GM18517 (cell line): ENCODE results near the gene ZNF792.
"Not testable (repeated sequence)": the region's sequence is repeated elsewhere in the genome, so short reads cannot be mapped to it uniquely, and the experiment has no call there.

Source experiments
- ATAC-seq: cut with Tn5 transposase; IDR thresholded peaks from one replicate; pipeline ENCODE4 v1.9.1; 2021; ENCODE audit warnings: mild to moderate bottlenecking, moderate library complexity; ENCODE audit not compliant: unreplicated experiment

The ZNF792 gene

DNA sequence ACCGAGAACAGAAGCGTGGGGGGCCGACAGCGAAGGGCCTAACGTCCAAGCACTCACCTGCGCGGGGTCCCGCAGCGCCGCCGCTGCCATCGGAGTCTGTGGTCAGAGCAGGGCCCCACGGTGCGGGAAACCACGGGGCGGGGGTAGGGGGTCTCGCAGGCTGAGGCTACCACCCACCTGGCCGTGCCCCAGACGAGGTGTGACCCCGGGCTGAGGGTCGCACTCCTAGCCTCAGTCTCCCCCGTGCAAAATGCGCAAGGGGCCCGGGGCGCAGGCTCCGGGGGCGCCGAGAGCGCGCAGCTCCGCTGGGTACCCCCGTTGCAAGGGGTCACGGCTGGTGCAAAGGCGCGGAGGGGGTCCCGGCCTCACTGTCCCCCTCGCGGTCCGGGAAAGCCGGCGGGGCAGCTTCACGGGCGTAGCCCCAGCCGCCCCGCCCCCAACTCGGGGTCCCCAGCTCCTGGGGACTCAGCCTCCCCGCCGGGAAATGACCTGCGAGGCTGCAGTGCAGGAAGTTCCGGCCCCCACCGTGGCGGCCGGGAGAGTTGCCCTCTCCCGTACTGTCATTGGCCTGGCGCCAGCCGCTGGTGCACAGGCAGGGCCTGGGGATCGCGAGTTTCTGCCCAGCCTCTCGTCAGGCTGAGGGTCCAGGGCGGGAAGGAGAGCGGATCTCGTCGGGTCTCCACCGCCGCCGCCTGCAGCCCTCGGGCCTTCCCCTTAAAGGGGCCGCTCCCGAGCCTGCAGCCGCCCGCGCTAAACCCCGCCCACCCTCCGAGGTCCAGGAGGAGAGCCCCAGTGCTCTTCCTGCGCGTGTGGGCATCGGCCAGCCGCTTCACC lies at the start of gene ZNF792:
TSS of gene ZNF792 (minus strand) at position 657 of the 834 bp plus-strand sequence. CDS start at position 90, 567 bp downstream.
- no peak for ATAC-seq

DNA sequence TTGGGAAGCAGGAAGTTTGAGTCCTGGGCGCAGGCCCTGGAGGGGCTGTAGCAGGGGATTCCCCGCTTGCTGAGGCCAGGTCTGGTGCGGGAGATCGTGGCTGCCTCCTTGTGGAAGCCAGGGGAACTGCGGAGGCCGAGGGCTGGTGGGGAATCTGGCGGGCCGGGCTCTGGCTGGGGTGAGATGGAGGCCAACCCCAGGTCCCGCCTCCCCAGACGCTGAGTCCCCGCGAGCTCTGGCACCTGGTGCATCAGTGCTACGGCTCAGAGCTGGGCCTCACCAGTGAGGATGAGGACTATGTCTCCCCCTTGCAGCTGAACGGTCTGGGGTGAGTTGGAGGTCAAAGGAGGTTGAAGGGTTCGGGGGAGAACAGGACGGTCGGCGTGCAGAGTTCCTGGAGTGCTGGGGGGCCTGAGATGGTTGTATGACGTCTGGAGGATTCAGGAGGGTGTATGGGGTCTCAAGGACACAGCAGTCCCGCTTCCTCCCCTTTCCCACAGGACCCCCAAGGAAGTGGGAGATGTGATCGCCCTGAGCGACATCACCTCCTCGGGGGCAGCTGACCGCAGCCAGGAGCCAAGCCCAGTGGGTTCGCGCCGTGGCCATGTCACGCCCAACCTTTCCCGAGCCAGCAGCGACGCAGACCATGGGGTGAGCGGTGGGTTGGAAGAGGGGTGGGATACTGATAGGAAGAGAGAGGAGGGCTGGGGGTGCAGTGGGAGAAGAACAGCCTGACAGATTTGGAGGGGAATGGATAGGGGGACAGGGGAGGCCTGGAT lies 49.2 kb upstream of the ZNF792 start:
- no peak for ATAC-seq

DNA sequence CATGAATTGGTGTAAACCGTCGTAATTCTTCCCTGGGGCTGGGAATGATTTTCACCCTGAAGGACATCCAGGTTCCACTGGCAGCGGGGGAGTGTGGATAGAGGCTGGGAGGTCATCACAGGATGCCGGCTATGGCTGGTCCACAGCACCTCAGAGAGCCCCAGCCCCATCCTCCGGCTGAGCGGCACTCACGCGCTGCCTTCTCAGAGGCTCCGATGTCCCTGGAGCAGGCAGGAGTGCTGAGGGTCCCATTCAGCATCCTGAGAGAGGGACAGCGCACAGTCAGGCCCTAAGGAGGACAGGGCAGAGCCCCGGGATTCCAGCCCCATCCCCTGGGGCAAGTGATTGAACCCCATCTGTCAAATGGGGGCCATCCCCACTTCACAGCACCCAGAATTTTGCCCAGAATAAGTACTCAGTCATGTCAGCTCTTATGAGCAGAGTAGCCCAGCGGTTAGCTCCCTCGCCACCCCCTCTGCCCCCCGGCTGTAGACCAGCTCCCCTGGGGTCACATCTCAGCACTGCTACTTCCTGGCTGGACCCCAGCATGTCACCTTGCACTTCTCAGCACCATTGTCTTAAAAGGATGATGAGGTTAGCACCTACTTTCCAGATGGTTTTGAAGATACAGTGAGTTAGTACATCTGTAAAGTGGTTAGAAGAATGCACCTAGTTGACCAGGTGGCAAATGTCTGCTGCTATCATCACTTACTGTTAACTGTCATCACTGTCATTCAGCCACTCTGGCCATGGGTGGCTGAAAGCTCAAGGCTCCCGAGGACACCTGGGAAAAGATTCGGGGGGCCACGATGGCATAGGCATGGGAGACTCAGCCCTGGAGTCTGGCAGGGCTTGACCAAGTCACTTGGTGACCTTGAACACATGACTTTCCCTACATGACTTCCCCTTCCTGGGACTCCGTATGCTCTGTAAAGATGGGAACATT lies 48.0 kb upstream of the ZNF792 start:
- no peak for ATAC-seq

DNA sequence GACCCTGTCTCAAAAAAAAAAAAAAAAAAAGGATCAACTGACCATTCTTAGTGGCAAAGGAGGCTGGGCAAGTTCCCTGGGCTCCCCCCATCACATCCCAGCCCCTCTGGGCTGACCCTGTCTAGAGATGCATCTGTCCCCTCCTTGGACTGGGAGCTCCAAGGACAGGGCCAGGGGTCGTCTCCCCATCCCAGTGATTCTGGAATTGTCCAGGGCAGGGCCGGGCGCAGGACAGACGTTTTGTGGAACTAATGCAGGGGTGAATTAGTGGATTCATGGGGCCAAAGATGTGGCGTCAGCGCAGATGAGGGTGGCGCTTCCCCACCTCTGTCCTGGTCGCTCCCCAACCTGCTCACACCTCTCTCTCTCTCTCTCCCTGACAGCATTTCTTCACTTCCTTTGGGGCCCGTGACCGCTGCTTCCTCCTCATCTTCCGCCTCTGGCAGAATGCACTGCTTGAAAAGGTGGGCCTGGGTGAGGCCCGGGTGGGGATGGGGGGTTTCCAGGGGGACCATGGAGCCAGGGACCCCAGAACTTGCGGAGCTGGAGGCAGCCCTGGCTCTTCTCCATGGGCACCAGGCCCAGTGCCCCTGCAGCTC lies 47.2 kb upstream of the ZNF792 start:
- no peak for ATAC-seq

DNA sequence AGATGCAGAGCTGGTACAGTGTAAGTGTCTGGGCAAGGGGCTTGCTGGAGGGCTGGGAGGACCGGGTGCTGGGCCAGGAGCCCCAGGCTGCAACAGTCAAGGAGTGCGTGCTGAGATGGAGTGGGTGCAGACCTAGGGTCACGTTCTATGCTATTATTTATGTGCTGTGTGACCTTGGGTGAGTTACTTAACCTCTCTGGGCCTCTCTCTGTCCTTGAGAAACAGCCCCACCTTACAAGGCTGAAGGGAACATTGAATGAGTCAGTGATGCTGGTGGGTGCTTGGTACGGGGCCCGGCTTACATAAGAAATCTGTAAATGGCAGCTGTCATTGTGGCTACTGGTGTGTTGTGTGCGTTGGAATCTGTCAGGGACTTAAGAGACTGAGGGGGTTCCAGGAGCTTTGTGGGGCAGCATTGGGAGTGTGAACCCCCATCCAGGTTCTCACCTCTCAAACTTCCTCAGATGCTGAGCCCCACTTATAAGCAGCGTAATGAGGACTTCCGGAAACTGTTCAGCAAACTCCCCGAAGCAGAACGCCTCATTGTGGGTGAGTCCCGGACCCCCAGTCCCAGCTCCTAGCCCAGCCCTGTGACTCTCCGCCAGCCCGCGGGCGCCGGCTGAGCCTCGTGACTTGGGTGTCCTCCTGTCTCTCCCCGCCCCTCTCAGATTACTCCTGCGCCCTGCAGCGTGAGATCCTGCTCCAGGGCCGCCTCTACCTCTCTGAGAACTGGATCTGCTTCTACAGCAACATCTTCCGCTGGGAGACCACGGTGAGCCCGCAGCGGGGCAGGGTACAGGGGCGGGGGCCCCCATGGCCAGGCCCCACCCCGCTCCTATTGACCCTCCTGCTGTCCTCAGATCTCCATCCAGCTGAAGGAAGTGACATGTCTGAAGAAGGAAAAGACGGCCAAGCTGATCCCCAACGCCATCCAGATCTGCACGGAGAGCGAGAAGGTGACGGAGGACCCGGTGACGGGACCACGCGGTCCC lies 45.7 kb upstream of the ZNF792 start:
- ATAC-seq: no peak

DNA sequence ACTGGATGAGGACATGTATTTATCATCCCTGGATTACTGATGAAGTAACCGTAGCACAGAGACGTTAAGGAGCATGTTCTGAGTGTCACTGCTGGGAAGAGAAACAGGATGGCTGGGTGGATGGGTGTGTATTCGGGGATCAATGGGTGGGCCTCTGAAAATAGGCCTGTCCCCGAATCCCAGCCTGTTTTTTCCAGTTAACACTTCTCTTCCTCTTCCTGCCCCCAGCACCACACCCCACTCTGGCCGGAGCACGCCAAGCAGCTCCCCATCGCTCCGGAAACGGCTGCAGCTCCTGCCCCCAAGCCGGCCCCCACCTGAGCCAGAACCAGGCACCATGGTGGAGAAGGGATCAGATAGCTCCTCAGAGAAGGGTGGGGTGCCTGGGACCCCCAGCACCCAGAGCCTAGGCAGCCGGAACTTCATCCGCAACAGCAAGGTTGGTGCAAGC lies 44.9 kb upstream of the ZNF792 start:
- no peak for ATAC-seq

DNA sequence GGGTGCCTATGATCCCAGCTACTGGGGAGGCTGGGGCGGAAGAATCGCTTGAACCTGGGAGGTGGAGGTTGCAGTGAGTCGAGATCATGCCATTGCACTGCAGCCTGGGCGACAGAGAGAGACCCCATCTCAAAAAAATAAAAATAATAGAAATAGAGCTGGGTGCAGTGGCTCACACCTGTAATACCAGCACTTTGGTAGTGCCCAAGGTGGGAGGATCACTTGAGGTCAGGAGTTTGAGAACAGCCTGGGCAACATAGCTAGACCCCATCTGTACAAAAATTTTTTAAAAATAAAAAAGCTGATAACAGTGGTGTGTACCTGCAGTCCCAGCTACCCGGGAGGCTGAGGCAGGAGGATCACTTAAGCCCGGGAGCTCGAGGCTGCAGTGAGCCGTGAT lies 43.4 kb upstream of the ZNF792 start:
- ATAC-seq: not testable (repeated sequence)

DNA sequence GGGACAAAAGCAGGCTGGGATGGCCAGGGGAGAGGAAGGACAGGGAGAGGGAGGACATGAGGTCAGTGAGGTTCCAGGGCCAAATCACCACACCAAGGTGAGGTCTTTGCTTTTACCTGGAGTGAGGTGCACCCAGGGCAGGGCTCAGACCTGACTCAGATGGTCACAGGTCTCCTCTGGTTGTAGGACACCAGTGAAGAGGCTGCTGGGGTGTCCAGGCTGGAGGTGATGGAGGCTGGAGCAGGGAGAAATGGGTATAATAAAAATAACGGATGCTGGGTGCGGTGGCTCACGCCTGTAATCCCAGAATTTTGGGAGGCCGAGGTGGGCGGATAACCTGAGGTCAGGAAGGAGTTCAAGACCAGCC lies 43.0 kb upstream of the ZNF792 start:
- ATAC-seq: no peak

DNA sequence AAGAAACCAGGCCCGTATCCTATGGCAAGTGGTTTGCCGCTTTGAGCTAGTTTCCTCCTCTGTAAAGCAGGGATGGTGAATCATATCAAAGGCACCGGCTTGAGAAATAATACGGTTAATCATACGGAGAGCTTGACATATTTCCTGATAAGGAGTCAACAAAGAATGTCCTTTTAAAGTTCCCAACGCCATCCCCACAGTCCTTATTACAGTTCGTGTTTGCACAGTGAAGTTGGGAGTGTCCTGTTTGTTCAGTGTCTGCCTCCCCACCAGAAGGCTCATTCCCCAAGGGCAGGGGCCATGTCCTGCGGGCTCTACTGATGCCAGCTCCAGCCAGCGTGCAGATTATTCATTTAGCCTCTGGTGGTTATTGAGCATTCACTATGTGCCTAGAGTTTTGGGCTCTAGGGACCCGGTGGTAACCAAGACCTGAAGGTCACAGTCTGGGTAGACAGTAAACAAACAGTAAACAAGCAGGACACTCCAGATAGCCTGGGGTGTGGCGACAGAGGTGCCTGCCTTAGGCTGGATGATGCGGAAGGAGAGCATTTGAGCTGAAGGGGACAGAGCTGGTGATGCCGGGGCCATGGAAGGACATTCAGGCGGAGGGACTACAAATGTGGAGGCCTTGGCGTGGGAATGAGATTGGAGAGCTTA lies 42.4 kb upstream of the ZNF792 start:
- ATAC-seq: no peak

DNA sequence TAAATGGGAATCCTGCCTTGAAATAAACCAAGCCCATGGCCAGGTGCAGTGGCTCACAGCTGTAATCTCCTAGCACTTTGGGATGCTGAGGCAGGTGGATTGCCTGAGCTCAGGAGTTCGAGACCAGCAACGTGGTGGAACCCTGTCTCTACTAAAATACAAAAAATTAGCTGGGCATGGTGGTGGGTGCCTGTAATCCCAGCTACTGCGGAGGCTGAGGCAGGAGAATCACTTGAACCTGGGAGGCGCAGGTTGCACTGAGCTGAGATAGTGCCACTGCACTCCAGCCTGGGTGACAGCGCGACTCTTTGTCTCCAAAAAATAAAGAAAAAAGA lies 41.9 kb upstream of the ZNF792 start:
- not testable (repeated sequence) for ATAC-seq

DNA sequence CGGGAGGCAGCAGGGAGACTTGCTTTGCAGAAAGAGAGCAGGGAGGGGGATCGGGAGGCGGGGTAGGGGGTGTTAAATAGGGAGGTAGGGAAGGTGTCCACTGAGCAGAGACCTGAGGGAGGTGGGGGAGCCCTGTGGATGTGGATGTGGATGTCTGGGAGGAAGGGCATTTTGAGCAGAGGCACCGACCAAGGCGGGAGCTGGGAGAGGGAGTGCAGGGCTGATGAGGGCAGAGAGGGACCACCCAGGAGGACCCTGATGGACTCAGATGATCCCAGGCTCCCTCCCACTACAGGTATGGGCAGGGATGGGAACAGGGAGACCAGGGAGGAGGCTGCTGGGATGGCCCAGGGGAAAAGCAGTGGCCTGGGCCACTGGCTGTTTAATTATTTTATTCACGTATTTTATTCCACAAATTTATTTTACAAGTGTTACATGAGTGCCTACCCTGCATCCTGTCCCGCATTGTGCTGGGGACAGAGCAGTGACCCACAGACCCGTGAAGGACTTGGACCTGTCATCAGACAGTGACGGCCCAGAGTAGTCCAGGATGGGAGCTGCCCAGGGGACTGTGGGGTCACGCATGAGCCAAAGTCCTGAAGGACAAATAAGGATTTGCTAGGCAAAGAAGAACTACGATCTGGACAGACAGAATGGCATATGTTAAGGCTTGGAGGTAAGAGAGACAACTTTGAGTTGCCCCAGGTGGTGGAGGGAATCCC lies 41.4 kb upstream of the ZNF792 start:
- no peak for ATAC-seq

DNA sequence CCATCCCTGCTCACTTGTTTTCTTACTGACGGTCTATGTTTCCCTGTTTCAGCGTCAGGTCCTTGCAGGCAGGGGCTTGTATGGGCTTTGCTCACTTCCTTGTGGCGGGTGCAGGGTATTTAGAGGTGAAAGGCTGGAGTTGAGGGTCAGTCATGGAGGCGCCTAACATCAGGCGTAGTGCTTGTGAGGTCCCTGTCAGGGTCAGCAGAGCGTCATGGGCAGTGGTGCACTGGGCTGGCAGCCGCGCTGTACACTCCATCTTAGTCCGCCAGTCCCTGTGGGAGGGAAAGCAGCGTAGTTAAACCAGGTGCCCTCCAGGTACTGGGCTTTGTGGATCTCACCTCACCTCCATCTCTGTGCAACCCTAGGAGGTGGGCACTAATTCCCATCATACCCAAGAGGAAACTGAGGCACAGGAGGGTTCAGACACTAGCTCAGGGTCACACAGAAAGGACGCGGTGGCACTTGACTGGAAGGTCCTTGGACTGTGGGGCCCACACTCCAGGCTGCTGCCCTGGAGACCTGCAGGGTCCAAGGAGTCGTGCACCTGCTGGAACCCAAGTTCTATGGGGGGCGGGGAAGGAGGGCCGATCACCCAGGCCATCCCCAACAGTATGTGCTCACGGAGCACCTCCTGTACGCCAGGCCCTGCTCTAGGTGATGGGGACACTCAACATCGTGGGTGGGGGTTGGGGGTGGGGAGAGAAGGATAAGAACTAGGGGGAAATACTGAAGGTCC lies 40.7 kb upstream of the ZNF792 start:
- ATAC-seq: no peak

DNA sequence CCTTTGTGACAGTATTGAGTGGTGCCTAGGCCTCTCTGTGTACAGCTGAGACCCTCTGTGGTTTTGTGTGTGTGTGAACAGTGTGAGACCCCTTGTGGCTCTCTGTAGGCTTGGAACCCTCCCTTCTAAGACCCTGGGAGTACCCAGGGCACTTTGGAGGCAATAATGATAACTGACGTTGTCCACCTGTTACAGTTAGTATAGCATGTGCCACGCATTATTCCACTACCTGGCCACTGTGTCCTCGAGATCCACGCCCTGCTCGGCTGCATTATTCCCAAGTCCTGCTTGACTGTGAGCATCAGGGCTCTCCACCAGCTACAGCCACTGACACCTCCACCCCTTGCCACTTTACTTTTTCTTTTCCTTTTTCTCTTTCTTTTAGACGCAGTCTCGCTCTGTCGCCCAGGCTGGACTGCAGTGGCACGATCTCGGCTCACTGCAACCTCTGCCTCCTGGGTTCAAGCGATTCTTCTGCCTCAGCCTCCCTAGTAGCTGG lies 38.1 kb upstream of the ZNF792 start:
- no peak for ATAC-seq

DNA sequence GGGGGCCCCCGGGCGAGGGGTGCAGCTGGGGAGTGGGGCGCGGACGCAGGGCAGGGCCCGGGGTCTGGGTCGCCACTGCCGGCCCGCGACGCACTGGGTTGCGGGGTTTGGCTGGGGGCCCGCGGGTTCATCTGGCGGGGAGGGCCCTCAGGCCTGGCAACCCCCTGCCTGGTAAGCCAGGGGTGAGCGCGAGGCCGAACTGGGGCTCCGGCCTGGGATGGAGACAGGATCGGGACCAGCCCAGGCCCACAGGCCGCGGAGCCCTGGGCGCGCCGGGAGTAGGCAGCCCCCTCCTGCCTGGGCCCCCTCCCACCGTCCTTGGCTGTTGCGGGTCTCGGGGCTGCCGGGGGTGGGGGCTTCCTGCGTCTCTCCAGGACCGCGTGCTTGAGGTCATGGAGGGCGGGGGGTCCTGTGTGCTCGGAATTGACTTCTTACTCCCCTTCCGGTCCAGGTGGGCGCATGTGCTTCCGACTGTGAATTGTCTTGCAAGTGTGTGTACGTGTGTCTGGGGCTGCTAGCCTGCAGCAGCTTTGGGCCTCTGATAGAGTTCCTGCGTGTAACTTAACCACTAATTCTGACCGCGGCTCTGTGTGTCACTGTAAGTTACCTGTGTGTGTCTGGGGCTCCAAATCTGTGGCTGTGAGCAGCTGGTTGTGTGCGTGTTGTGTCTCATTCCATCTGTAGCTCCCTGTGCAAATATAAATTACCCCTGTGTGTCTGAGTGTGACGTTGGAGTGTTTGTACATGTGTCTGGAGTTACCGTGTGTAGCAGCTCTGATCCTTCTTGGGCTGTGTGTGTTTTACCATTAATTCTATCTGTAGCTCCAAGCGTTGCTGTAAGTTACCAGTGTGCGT lies 36.8 kb upstream of the ZNF792 start:
- ATAC-seq: no peak

DNA sequence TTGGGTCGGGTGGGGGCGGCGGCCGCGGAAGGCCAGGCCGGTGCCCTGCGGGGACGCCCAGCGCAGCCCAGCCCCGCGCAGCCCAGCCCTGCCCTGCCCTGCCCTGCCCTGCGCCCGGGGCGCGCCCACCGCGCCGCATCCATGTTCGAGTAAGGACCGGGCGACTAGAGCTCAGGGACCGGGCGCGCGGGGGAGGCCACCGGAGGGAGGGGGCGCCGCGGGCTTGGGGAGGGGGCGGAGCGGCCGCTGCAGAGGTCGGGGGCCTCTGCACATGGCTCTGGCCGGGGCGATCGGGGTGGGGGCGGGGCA lies 36.3 kb upstream of the ZNF792 start:
- no peak for ATAC-seq

DNA sequence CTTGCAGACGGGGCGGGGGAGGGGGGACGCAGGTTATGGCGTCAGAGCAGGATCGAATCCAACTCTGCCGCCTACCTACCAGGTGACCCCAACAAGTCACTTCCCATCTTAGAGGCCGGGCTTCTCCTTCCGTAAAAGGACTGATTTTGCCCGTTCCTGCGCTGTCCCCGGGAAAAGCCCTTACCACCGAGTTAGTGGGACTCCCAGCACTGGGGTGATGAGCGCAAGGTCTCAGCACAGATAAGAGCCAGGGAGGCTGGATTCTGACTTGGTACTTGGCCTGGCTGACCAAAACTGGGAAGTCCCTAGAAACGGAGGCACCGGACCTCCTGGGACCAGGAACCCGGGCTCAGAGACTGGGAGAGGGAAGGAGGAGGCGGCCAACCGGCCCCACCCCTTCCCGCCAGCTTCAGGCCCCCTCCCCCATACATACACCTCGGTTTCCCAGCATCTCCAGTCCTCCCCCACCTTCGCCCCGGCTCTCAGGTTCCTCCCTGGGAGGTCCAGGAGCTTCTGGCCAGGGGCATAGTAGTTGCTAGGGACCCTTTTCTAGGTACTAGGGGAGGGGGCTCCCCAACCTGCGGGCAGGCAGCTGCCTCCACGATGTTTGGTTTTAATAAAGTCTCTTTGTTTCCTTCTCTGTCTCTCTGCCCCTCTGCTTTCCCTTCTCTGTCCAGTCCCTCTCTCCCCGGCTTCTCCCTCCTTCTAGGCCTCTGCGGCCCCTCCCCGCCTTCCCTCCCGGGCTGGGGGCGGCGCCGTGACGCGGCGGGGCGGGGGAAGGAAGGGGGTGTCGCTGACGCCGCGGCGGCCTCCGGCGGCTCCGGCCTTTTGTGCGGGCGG lies 35.7 kb upstream of the ZNF792 start, which contains the start of gene GRAMD1A:
TSS of gene GRAMD1A (plus strand) at position 826 of the 840 bp plus-strand sequence. CDS start 156 bp downstream, outside the sequence.
- ATAC-seq: no peak
